GM18868 (cell line): ENCODE measurements around the gene SHF.
A peak's percentile ranks its signal among the peaks of the same experiment; 100 is the strongest.

Experiments
- ATAC-seq: cut with Tn5 transposase; IDR thresholded peaks from one replicate; pipeline ENCODE4 v1.9.1; 2021; ENCODE audit warnings: mild to moderate bottlenecking, moderate library complexity; ENCODE audit not compliant: unreplicated experiment

Gene SHF

GRCh38 chr15:45199136-45199810, 11.5 kb upstream of the SHF start:
- ATAC-seq = peak; percentile 4

GRCh38 chr15:45198337-45199135, 10.8 kb upstream of the SHF start:
- ATAC-seq = peak; percentile 65

GRCh38 chr15:45197512-45197911, 9.7 kb upstream of the SHF start:
- no peak for ATAC-seq

DNA sequence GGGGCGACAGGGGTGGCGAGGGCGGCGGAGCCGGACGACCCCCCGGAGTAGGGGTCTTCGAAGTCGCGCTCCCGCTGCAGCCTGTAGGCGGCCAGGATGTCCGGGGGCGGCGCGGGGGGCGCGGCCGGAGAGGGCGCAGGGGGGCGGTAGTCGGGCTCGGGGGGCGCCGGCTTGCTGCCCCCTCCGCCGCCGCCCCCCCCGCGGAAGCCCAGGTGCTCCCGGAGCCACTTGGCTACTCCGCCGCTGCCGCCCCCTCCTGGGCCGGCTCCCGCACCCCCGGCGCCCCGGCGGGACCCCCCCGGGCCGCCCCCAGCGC, 230 bp downstream of the SHF start:
- peak; percentile 11 for ATAC-seq

DNA sequence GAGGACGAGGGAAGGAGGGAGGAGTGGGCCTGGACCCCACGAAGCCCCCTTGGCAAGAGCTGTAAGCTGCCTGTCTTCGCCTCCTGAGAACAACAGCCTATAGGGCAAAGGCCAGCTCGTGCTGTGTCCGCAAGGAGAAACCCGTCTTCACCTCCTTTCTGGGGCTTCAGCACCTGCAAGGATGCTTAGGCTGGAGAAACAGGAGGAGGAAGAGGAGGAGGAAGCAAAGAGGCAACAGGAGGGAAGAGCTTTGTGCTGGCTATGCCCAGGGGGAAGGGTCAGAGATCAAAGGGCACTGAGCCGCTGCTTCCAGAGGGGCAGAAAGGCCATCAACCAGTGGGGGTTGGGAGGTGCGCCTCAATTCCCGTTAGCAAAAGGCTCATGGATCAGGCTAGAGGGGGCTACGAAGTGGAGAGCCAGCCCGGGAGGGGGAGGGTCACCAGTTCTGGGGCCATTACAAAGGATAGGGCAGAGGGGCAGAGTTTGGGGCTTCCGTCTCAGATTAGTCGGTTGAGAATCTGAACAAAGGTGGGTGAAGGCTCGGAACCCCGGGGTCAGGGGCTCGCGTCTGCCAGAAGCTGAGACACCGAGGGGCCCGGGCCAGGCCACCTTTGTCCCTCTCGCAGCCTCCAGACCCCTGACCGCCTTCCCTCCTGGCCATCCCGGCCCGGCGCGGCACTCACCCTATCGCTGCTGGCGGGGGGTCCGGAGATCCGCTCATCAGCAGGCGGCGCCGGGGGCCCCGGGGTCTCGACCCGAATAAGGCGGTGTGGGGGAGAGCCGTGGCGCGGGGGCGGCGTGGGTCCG, 792 bp downstream of the SHF start:
- ATAC-seq = no peak

DNA sequence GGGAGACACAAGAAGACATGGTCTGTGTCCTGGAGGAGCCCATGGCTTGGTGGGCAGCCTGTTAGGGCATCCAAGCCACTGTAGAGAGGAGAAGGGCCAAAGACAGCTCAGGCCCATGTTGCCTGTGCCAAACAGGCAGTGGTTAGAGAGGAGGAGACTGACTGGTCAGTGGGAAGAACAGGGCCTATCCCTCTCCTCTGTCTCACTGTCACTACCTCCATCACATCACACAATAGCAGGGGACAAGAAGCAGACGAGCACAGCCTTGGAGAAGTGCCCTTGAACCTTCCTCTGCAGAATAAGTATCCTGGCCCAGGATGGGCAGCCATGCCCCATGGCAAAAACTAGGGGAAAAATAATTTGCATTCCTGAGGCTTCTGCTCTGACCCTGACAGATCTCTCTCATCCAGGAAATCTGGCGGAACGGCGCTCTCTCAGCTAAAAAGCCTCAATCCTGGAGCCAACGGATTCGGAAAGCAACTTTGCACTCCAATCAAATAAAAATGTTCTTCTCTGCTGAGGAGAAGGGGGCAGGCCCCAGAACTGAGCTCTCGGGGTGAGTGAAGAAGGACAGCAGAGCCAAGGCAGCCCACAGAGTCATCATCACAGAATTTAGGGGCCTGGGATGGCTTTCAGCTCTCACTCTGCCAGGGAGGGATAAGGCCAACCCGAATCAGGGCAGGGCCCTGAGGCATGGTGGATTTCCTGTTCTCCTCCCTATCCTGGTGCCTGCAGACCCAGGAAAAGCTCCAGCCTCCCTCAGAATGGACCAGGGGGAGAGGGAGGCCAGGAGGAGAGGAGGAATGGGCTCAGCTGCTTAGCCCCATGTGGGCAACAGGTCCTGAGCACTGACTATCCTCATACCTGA, 1.6 kb downstream of the SHF start:
- ATAC-seq = no peak

GRCh38 chr15:45185069-45185779, 2.5 kb downstream of the SHF start:
- ATAC-seq = no peak

DNA sequence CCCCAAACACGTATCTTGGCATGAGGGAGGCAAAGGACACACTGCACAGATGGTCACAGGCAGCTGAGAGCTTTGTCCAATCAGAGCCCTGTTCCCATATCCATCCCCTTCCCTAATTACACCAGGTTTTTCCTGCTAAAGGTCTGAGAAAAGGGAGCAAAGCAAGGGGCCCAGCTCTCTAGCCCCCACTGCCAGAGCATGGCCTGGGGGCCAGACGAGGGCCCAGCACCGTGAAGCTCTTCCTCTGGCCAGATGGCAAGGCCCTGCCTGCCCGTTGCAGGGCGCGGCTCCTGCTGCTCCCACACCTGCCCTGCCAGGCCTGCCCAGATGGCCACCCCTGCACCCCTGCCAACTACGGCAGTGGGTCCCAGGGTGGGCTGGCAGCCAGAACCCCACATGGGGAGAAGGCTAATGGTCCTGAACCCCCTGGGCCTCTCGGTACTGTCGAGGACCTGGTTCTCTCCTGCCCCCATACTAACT, 3.2 kb downstream of the SHF start:
- ATAC-seq = no peak

DNA sequence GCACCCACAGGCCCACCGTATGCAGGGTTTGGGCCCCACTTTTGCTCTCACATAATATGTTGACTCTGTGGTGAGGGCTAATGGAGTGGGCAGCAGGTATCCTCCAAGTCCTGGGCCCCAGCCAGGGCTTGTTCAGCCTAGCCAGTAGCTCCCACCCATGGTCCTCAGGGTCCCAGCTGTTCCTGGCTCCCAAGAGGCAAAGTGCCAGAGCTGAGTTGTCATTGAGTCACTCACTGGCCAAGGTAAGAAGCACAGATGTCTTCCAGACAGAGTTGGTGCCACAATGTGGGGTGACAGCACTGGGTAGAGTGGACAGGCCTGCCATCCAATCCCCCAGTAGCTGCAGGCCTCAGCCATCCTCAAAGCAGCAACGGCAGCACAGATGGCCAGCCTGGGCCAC, 4.3 kb downstream of the SHF start:
- no peak for ATAC-seq

GRCh38 chr15:45182996-45183395, 4.8 kb downstream of the SHF start:
- ATAC-seq = no peak

- no peak for ATAC-seq
Observed at GRCh38 chr15:45181491-45182285, 6.1 kb downstream of the SHF start.

GRCh38 chr15:45180648-45181436, 6.9 kb downstream of the SHF start:
- ATAC-seq = no peak

- ATAC-seq = no peak
Observed at GRCh38 chr15:45180201-45180600, 7.6 kb downstream of the SHF start.

DNA sequence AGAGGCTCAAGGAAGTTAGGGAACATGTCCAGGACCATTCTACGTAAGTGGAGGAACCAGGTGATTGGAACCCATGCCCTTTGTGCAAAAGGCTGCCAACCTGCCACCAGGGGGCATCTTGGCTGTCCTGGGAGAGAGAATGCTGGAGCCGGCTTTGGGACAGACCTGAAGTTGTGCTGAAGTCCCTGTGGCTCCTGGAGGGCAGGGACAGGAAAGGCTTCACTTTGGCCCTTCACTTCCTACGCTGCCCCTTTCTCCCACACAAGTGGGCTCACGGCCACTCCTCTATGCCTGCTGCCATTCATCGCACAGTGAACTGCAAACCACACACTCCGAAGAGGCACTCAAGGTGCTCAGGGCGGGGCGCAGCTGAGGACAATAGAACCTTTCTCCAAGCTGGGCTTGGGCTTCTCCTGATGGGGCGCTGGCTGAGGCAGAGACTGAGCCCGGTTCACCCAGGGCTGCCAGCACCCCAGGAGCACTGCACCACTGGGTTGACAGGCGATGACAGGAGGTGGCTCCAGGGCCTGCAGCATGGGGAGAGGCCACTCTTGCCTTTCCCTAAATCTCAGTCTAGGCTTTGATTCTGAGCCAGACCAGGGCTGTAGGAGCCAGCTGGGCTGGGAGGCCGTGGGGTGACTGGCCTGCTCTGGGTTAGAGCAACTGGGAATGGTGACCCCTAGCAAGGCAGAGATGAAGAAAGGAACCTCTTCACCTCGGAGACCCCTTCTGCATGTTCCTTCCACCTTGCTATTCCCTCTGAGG, 8.4 kb downstream of the SHF start:
- no peak for ATAC-seq

DNA sequence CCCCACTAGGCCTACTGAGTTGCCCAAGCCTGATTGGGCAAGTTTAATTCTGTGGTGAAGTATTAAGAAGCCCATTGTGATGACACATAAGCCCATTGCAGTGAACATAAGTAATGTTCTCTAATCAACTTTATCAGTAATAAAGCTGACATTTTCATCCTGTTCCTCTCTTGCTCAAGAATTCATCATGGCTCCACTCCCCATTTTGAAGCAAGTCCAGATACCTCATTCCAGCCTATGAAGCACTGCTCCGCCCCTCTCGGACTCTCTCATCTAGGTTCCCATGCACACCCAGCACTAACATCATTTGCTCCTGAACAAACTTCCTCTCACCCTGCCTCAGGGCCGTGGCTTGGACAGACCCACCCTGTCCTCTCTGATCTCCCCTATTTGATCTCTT, 10.5 kb downstream of the SHF start:
- ATAC-seq = no peak

DNA sequence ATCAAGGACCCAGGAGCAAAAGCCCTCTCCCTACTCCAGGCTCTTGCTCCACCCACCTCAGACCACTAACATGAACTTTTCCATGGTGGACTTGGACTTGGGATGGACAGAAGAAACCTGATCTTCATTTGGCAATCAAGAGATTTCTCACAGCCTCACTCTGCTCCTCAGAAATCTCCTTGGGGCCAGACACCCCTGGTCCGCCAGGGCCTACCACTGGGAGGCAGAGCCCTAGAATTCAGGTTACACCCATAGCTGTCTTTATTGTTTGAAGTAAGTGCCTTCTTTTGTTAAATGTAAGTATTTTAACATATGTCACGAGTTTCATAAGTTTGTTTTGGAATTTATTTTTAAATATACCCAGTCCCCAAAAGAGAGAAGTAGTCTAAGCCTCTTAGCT, 13.2 kb downstream of the SHF start:
- no peak for ATAC-seq

- no peak for ATAC-seq
Observed at GRCh38 chr15:45174069-45174468, 13.7 kb downstream of the SHF start.

- ATAC-seq = no peak
Observed at GRCh38 chr15:45171912-45172311, 15.9 kb downstream of the SHF start.
